ENCODE measurements around the gene COL9A1.
"Not testable (repeated sequence)": the region's sequence is repeated elsewhere in the genome, so short reads cannot be mapped to it uniquely, and the experiment has no call there.

COL9A1 gene

GRCh38 chr6:70303034-70303525 is at the start of gene COL9A1:
COL9A1 (minus strand) TSS chr6:70303084; CDS start chr6:70302924, 160 bp downstream.
- ATAC-seq (no peak), DNase-seq (ENCODE audit: low spot score in 2 of 2) (no peak)
- H3K4me1 Mint-ChIP-seq, result no peaks in the 10 kb centered on the region
- H3K9me3 Mint-ChIP-seq, result no peaks in the 10 kb centered on the region
- no peak within 1 kb of the TSS for H3K4me3 Mint-ChIP-seq
- H3K36me3 Mint-ChIP-seq, result no peaks in the 10 kb centered on the region
- no peak within 1 kb of the TSS for H3K27ac Mint-ChIP-seq

GRCh38 chr6:70351461-70351860 is 48.6 kb upstream of the COL9A1 start:
- Mint-ChIP-seq H3K36me3 (no peaks in the 10 kb centered on the region), H3K4me1 (no peaks in the 10 kb centered on the region), H3K4me3 (no peak overlapping the region), H3K9me3 (no peaks in the 10 kb centered on the region), H3K27ac (no peak overlapping the region)
- DNase-seq (ENCODE audit: low spot score in 2 of 2) (no peak), ATAC-seq (no peak)

GRCh38 chr6:70345619-70346018 is 42.7 kb upstream of the COL9A1 start:
- DNase-seq (ENCODE audit: low spot score in 2 of 2), result no peak
- no peak for ATAC-seq
- no peaks in the 10 kb centered on the region for H3K4me1 Mint-ChIP-seq
- H3K4me3 Mint-ChIP-seq, result no peak overlapping the region
- no peaks in the 10 kb centered on the region for H3K36me3 Mint-ChIP-seq
- H3K27ac Mint-ChIP-seq, result no peak overlapping the region
- no peaks in the 10 kb centered on the region for H3K9me3 Mint-ChIP-seq

DNA sequence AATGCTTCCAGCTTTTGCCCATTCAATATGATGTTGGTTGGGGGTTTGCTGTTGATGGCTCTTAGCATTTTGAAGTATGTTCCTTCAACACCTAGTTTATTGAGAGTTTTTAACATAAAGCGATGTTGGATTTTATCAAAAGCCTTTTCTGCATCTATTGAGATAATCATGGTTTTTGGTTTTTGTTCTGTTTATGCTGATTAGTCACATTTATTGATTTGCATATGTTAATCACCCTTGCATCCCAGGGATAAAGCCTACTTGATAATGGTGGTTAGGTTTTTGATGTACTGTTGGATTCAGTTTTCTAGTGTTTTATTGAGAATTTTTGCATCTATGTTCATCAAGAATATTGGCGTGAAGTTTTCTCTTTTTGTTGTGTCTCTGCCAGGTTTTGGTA is 40.4 kb upstream of the COL9A1 start:
- no peaks in the 10 kb centered on the region for H3K36me3 Mint-ChIP-seq
- DNase-seq (ENCODE audit: low spot score in 2 of 2) (no peak), ATAC-seq (no peak)
- no peaks in the 10 kb centered on the region for H3K4me1 Mint-ChIP-seq
- H3K4me3 Mint-ChIP-seq, result no peak overlapping the region
- H3K9me3 Mint-ChIP-seq, result no peaks in the 10 kb centered on the region
- no peak overlapping the region for H3K27ac Mint-ChIP-seq

DNA sequence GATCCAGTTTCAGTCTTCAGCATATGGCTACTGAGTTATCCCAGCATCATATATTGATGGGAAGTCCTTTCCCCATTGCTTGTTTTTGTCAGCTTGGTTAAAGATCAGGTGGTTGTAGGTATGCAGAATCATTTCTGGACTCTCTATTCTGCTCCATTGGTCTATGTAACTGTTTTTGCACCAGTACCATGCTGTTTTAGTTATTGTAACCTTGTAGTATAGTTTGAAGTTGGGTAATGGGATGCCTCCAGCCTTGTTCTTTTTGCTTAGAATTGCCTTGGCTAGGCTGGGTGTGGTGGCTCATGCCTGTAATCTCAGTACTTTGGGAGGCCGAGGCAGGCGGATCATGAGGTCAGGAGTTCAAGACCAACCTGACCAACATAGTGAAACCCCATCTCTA is 36.9 kb upstream of the COL9A1 start:
- not testable (repeated sequence) for H3K36me3 Mint-ChIP-seq; DNase-seq (ENCODE audit: low spot score in 2 of 2); H3K4me3 Mint-ChIP-seq; ATAC-seq; H3K4me1 Mint-ChIP-seq; H3K9me3 Mint-ChIP-seq; H3K27ac Mint-ChIP-seq

GRCh38 chr6:70338775-70339174 is 35.9 kb upstream of the COL9A1 start:
- Mint-ChIP-seq H3K4me1 (no peaks in the 10 kb centered on the region), H3K27ac (no peak overlapping the region), H3K36me3 (no peaks in the 10 kb centered on the region), H3K9me3 (no peaks in the 10 kb centered on the region), H3K4me3 (no peak overlapping the region)
- ATAC-seq, result no peak
- no peak for DNase-seq (ENCODE audit: low spot score in 2 of 2)

- no peaks in the 10 kb centered on the region for H3K36me3 Mint-ChIP-seq
- H3K4me3 Mint-ChIP-seq, result no peak overlapping the region
- no peak overlapping the region for H3K27ac Mint-ChIP-seq
These were observed 34.8 kb upstream of the COL9A1 start for GRCh38 chr6:70337743-70338105.

GRCh38 chr6:70336996-70337742 is 34.3 kb upstream of the COL9A1 start:
- Mint-ChIP-seq H3K9me3 (peaks cover 3% of the 10 kb centered on the region), H3K27ac (no peak overlapping the region), H3K4me1 (no peaks in the 10 kb centered on the region), H3K4me3 (no peak overlapping the region), H3K36me3 (no peaks in the 10 kb centered on the region)
- ATAC-seq (no peak), DNase-seq (ENCODE audit: low spot score in 2 of 2) (no peak)

More at GRCh38 chr6:70337743-70338105, 34.8 kb upstream of the COL9A1 start:
- H3K9me3 Mint-ChIP-seq, result peaks cover 3% of the 10 kb centered on the region
- no peaks in the 10 kb centered on the region for H3K4me1 Mint-ChIP-seq
- no peak for ATAC-seq
- no peak for DNase-seq (ENCODE audit: low spot score in 2 of 2)

DNA sequence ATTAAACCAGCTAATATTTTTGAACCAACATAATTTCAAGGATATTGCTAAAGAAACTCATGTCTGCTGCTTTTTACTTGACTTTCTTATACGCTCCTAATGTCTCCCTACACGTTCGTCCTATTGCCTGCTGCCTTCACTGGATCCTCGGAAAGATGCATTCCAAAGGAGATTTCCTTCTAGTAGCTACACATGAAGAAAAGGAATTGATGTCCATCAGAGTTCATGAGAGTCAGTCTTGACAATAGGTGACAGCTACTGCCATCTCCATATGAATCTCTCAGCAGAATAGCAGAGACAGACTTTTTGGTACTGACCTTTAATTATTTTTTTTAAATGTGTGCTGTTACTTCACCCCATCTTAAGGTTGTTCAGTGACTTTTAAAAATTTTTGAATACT is 24.2 kb upstream of the COL9A1 start:
- H3K4me3 Mint-ChIP-seq, result no peak overlapping the region
- DNase-seq (ENCODE audit: low spot score in 2 of 2), result no peak
- ATAC-seq, result no peak
- H3K4me1 Mint-ChIP-seq, result no peaks in the 10 kb centered on the region
- no peaks in the 10 kb centered on the region for H3K9me3 Mint-ChIP-seq
- no peak overlapping the region for H3K27ac Mint-ChIP-seq
- H3K36me3 Mint-ChIP-seq, result no peaks in the 10 kb centered on the region

DNA sequence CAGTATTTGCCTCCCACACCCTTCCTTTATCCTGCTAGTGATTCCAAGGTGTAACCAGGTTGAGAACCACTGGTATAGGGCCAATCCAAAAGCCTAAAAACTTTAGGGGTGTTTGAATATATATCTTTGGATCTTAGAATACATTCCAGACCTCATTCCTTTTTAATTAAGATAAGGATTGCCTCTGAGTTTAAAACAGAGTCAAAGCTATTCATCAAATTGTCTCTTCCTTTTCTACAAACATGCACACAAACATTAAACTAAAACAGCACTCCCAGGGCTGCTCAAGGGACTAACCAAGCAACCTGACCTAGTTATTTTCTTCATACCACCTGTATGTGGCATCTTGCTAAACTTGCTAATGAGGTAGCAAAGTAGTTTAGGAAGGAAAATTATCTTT is 22.1 kb upstream of the COL9A1 start:
- H3K4me3 Mint-ChIP-seq, result no peak overlapping the region
- DNase-seq (ENCODE audit: low spot score in 2 of 2) (no peak), ATAC-seq (no peak)
- no peaks in the 10 kb centered on the region for H3K36me3 Mint-ChIP-seq
- no peaks in the 10 kb centered on the region for H3K9me3 Mint-ChIP-seq
- no peaks in the 10 kb centered on the region for H3K4me1 Mint-ChIP-seq
- no peak overlapping the region for H3K27ac Mint-ChIP-seq

DNA sequence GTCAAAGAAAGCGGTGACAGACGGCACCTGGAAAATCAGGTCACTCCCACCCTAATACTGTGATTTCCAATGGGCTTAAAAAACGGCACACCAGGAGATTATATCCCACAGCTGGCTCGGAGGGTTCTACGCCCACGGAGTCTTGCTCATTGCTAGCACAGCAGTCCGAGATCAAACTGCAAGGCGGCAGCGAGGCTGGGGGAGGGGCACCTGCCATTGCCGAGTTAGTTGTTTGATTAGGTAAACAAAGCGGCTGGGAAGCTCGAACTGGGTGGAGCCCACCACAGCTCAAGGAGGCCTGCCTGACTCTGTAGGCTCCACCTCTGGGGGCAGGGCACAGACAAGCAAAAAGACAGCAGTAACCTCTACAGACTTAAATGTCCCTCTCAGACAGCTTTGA is 14.9 kb upstream of the COL9A1 start:
- not testable (repeated sequence) for H3K27ac Mint-ChIP-seq; ATAC-seq; H3K4me3 Mint-ChIP-seq; H3K4me1 Mint-ChIP-seq; H3K36me3 Mint-ChIP-seq; H3K9me3 Mint-ChIP-seq; DNase-seq (ENCODE audit: low spot score in 2 of 2)

GRCh38 chr6:70315079-70315751 is 12.3 kb upstream of the COL9A1 start:
- Mint-ChIP-seq H3K4me3 (no peak overlapping the region), H3K9me3 (no peaks in the 10 kb centered on the region), H3K36me3 (no peaks in the 10 kb centered on the region), H3K4me1 (no peaks in the 10 kb centered on the region), H3K27ac (no peak overlapping the region)
- DNase-seq (ENCODE audit: low spot score in 2 of 2) (no peak), ATAC-seq (no peak)

GRCh38 chr6:70314296-70314695 is 11.4 kb upstream of the COL9A1 start:
- Mint-ChIP-seq H3K9me3 (no peaks in the 10 kb centered on the region), H3K4me3 (no peak overlapping the region), H3K36me3 (no peaks in the 10 kb centered on the region), H3K27ac (no peak overlapping the region), H3K4me1 (no peaks in the 10 kb centered on the region)
- no peak for ATAC-seq
- no peak for DNase-seq (ENCODE audit: low spot score in 2 of 2)

DNA sequence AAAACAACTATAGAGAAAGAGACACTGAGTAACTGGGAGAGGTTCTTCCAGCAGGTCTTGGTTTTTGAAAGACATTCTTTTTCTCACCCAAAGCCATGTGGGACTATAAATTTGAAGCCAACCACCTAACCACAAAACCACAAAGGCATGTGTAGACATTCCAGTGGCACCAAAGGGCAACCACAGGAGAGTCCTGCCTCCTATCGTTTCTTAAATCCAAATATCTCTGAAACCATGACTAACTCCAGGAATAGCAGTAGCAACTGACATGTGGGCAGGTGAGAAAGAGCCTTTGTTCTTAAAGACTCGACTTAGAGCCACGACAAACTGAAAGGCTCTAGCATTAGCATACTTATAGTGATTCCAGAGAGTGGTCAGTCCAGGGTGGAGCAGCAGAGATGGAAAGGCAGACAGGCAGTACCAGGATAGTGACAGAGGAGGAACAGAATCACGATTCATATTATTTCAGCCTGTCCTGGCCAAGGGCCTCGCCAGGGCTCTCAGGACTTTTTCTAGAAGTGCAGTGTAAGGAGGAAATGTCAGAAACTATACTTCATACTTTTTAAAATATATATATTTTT is 9.4 kb upstream of the COL9A1 start:
- no peaks in the 10 kb centered on the region for H3K9me3 Mint-ChIP-seq
- H3K4me1 Mint-ChIP-seq, result no peaks in the 10 kb centered on the region
- H3K27ac Mint-ChIP-seq, result no peak overlapping the region
- no peak overlapping the region for H3K4me3 Mint-ChIP-seq
- ATAC-seq (peak; percentile 44), DNase-seq (ENCODE audit: low spot score in 2 of 2) (no peak)
- H3K36me3 Mint-ChIP-seq, result no peaks in the 10 kb centered on the region

GRCh38 chr6:70310063-70310694 is 7.3 kb upstream of the COL9A1 start:
- no peaks in the 10 kb centered on the region for H3K36me3 Mint-ChIP-seq
- no peak overlapping the region for H3K27ac Mint-ChIP-seq
- DNase-seq (ENCODE audit: low spot score in 2 of 2) (no peak), ATAC-seq (no peak)
- no peaks in the 10 kb centered on the region for H3K4me1 Mint-ChIP-seq
- no peak overlapping the region for H3K4me3 Mint-ChIP-seq
- no peaks in the 10 kb centered on the region for H3K9me3 Mint-ChIP-seq

Data from stimulated activated effector memory CD8-positive, alpha-beta T cell treated with anti-CD3 and anti-CD28 coated beads, Interleukin-12 subunit alpha, Interleukin-12 subunit beta, amount 100 ng/mL, for 72 hours (primary cell).